GM23338 (cell line): ENCODE data around the gene KCNAB3.

ENCODE experiments used
- EZH2 ChIP-seq: fragments of 200-600 bp; sonication (generic); IDR thresholded peaks from one replicate; pipeline ENCODE4 v1.8.0; 2017; ENCODE audit warnings: antibody characterized with exemption, mild to moderate bottlenecking, low read depth; ENCODE audit not compliant: unreplicated experiment
- EZH2phosphoT487 ChIP-seq: fragments of 200-600 bp; sonication (generic); IDR thresholded peaks from one replicate; pipeline ENCODE4 v1.8.1; 2018; ENCODE audit warnings: antibody characterized with exemption; ENCODE audit not compliant: unreplicated experiment
- JUNB ChIP-seq: IDR thresholded peaks from one replicate; pipeline ENCODE4 v1.6.1; 2016; ENCODE audit warnings: antibody characterized with exemption; ENCODE audit not compliant: unreplicated experiment
- POLR2AphosphoS5 ChIP-seq: IDR thresholded peaks from 2 replicates; pipeline ENCODE4 v1.6.1; 2016; ENCODE audit warnings: antibody characterized with exemption, low read depth
- ZNF114 ChIP-seq: fragments of 250-450 bp; sonication (Bioruptor Pico); IDR thresholded peaks from 2 replicates; pipeline ENCODE4 v1.5.0; 2020; ENCODE audit warnings: mild to moderate bottlenecking, moderate library complexity
- TF ChIP-seq, protein P1 (sequence below), 2 experiments: fragments of 200-600 bp in 1 of 2; sonication (generic) in 1 of 2; conservative IDR thresholded peaks; 2 replicates each; pipeline versions ENCODE4 v1.5.1 to v1.6.1; 2016 to 2017; ENCODE audit warnings: antibody characterized with exemption in 2 of 2, low read depth in 2 of 2, mild to moderate bottlenecking in 2 of 2, moderate library complexity in 1 of 2
- TF ChIP-seq, protein P2 (sequence below): fragments of 250-450 bp; sonication (Bioruptor Pico); IDR thresholded peaks from 2 replicates; pipeline ENCODE4 v1.5.0; 2020; ENCODE audit warnings: mild to moderate bottlenecking, moderate library complexity

DNA sequence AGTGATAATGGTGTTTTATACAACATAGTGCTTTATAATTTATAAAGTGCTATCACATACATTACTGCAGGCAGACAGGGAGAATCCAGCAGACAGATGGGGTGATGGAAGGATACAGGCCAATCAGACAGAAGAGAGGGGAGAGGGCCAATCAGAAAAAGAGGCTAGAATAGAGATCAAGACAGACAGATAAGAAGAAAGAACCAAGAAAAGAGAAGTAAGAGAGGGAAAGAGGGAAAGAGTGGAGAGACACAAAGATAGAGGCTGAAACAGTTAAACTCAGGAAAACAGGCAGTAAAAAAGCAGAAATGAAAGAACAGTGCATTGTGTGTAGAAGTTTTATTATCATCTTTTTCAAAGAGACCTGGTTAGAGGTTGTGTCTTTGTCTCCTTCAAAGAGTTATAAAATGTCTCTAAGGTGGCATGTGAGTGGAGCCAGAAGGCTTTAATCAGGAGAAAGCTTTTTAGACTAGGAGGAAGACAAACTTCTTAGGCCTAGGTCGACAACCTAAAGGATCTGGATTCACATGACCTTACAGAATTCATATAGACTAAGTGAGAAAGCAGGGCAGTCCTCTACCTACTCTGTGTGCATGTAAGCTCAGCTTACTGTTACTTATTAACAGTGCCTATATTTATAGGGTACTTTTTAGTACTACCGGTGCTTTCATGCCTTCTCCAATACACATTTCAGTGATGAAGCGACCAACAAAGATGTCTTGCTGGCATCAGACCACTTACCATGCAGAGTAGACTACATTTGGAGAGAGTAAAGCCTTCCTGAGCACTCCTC, 49.4 kb downstream of the KCNAB3 start:
- TF ChIP-seq, protein P1, sequence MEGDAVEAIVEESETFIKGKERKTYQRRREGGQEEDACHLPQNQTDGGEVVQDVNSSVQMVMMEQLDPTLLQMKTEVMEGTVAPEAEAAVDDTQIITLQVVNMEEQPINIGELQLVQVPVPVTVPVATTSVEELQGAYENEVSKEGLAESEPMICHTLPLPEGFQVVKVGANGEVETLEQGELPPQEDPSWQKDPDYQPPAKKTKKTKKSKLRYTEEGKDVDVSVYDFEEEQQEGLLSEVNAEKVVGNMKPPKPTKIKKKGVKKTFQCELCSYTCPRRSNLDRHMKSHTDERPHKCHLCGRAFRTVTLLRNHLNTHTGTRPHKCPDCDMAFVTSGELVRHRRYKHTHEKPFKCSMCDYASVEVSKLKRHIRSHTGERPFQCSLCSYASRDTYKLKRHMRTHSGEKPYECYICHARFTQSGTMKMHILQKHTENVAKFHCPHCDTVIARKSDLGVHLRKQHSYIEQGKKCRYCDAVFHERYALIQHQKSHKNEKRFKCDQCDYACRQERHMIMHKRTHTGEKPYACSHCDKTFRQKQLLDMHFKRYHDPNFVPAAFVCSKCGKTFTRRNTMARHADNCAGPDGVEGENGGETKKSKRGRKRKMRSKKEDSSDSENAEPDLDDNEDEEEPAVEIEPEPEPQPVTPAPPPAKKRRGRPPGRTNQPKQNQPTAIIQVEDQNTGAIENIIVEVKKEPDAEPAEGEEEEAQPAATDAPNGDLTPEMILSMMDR (conservative IDR thresholded peaks at IDR 0.05; ENCODE audit: low read depth in 2 of 2): no peak
- no peak for TF ChIP-seq EZH2
- no peak for TF ChIP-seq EZH2phosphoT487
- TF ChIP-seq JUNB: no peak
- TF ChIP-seq ZNF114 (CRISPR knock-in tag): no peak
- TF ChIP-seq, protein P2, sequence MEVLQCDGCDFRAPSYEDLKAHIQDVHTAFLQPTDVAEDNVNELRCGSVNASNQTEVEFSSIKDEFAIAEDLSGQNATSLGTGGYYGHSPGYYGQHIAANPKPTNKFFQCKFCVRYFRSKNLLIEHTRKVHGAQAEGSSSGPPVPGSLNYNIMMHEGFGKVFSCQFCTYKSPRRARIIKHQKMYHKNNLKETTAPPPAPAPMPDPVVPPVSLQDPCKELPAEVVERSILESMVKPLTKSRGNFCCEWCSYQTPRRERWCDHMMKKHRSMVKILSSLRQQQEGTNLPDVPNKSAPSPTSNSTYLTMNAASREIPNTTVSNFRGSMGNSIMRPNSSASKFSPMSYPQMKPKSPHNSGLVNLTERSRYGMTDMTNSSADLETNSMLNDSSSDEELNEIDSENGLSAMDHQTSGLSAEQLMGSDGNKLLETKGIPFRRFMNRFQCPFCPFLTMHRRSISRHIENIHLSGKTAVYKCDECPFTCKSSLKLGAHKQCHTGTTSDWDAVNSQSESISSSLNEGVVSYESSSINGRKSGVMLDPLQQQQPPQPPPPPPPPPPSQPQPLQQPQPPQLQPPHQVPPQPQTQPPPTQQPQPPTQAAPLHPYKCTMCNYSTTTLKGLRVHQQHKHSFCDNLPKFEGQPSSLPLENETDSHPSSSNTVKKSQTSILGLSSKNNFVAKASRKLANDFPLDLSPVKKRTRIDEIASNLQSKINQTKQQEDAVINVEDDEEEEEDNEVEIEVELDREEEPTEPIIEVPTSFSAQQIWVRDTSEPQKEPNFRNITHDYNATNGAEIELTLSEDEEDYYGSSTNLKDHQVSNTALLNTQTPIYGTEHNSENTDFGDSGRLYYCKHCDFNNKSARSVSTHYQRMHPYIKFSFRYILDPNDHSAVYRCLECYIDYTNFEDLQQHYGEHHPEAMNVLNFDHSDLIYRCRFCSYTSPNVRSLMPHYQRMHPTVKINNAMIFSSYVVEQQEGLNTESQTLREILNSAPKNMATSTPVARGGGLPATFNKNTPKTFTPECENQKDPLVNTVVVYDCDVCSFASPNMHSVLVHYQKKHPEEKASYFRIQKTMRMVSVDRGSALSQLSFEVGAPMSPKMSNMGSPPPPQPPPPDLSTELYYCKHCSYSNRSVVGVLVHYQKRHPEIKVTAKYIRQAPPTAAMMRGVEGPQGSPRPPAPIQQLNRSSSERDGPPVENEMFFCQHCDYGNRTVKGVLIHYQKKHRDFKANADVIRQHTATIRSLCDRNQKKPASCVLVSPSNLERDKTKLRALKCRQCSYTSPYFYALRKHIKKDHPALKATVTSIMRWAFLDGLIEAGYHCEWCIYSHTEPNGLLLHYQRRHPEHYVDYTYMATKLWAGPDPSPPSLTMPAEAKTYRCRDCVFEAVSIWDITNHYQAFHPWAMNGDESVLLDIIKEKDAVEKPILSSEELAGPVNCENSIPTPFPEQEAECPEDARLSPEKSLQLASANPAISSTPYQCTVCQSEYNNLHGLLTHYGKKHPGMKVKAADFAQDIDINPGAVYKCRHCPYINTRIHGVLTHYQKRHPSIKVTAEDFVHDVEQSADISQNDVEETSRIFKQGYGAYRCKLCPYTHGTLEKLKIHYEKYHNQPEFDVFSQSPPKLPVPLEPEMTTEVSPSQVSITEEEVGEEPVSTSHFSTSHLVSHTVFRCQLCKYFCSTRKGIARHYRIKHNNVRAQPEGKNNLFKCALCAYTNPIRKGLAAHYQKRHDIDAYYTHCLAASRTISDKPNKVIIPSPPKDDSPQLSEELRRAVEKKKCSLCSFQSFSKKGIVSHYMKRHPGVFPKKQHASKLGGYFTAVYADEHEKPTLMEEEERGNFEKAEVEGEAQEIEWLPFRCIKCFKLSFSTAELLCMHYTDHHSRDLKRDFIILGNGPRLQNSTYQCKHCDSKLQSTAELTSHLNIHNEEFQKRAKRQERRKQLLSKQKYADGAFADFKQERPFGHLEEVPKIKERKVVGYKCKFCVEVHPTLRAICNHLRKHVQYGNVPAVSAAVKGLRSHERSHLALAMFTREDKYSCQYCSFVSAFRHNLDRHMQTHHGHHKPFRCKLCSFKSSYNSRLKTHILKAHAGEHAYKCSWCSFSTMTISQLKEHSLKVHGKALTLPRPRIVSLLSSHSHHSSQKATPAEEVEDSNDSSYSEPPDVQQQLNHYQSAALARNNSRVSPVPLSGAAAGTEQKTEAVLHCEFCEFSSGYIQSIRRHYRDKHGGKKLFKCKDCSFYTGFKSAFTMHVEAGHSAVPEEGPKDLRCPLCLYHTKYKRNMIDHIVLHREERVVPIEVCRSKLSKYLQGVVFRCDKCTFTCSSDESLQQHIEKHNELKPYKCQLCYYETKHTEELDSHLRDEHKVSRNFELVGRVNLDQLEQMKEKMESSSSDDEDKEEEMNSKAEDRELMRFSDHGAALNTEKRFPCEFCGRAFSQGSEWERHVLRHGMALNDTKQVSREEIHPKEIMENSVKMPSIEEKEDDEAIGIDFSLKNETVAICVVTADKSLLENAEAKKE: no peak
- TF ChIP-seq POLR2AphosphoS5: no peak
